ENCODE data around the gene MPRIP.

The MPRIP gene

GRCh38 chr17:17200311-17200710 is 158.1 kb downstream of the MPRIP start:
- no peak for DNase-seq

GRCh38 chr17:17200831-17201230 is 158.6 kb downstream of the MPRIP start:
- DNase-seq, result no peak

- DNase-seq, result no peak
These were observed 159.0 kb downstream of the MPRIP start for GRCh38 chr17:17201271-17201670.

GRCh38 chr17:17201907-17202306 is 159.7 kb downstream of the MPRIP start:
- no peak for DNase-seq

- DNase-seq, result no peak
These were observed 161.0 kb downstream of the MPRIP start for GRCh38 chr17:17203173-17203730.

- DNase-seq, result no peak
These were observed 161.9 kb downstream of the MPRIP start for GRCh38 chr17:17204041-17204591.

GRCh38 chr17:17204635-17205231 is 162.5 kb downstream of the MPRIP start:
- no peak for DNase-seq

GRCh38 chr17:17205368-17206123 is 163.3 kb downstream of the MPRIP start:
- DNase-seq, result no peak

- peak; percentile 62 for DNase-seq
These were observed 164.1 kb downstream of the MPRIP start, which contains the start of gene PLD6 for GRCh38 chr17:17206124-17206912. Gene PLD6 (minus strand): TSS chr17:17206333. CDS start chr17:17206286, 47 bp downstream.

- no peak for DNase-seq
These were observed 164.7 kb downstream of the MPRIP start for GRCh38 chr17:17206913-17207335.

- no peak for DNase-seq
These were observed 165.7 kb downstream of the MPRIP start for GRCh38 chr17:17207998-17208397.

GRCh38 chr17:17213775-17214174 is 171.5 kb downstream of the MPRIP start:
- no peak for DNase-seq

GRCh38 chr17:17214646-17215436 is 172.6 kb downstream of the MPRIP start:
- DNase-seq, result no peak

GRCh38 chr17:17215575-17215974 is 173.3 kb downstream of the MPRIP start:
- no peak for DNase-seq

- DNase-seq, result no peak
These were observed 174.0 kb downstream of the MPRIP start for GRCh38 chr17:17216236-17216635.

GRCh38 chr17:17216776-17217175 is 174.5 kb downstream of the MPRIP start:
- no peak for DNase-seq

- DNase-seq, result no peak
These were observed 175.7 kb downstream of the MPRIP start for GRCh38 chr17:17217995-17218394.

GRCh38 chr17:17220529-17220928 is 178.3 kb downstream of the MPRIP start:
- DNase-seq, result no peak

GRCh38 chr17:17221329-17221728 is 179.1 kb downstream of the MPRIP start:
- no peak for DNase-seq

GRCh38 chr17:17223736-17224135 is 181.5 kb downstream of the MPRIP start:
- no peak for DNase-seq

GRCh38 chr17:17224137-17224536 is 181.9 kb downstream of the MPRIP start:
- DNase-seq, result no peak

GRCh38 chr17:17225901-17226300 is 183.6 kb downstream of the MPRIP start:
- DNase-seq, result no peak
